Endodermal cell (in vitro differentiated cells): ENCODE results near the gene KCTD20. TPM values are rescaled to one million over a fixed set of nuclear protein-coding genes. Genes with fewer than 3 reads are reported as not detected.

Experiments used
- DNase-seq: peaks from one replicate; pipeline ENCODE4 v3.0.0-alpha.2; 2017
- H3K27ac ChIP-seq: 2 replicates; pipeline ENCODE4 v1.5.1; 2013; ENCODE audit warnings: mild to moderate bottlenecking, low read depth, low read length, moderate library complexity
- H3K27me3 ChIP-seq: 2 replicates; pipeline ENCODE4 v1.6.1; 2013; ENCODE audit warnings: mild to moderate bottlenecking, low read length, moderate library complexity; ENCODE audit not compliant: insufficient read depth, control insufficient read depth, poor library complexity, severe bottlenecking
- H3K36me3 ChIP-seq: 2 replicates; pipeline ENCODE4 v1.7.0; 2013; ENCODE audit warnings: mild to moderate bottlenecking, low read length, moderate library complexity; ENCODE audit not compliant: control insufficient read depth, insufficient read depth
- H3K4me1 ChIP-seq: one replicate; pipeline ENCODE4 v1.7.0; 2013; ENCODE audit warnings: low read length; ENCODE audit not compliant: control insufficient read depth, insufficient read depth
- H3K4me3 ChIP-seq: 2 replicates; pipeline ENCODE4 v1.5.1; 2013; ENCODE audit warnings: mild to moderate bottlenecking, low read length, moderate library complexity
- H3K9ac ChIP-seq: 2 replicates; pipeline ENCODE4 v1.6.1; 2013; ENCODE audit warnings: mild to moderate bottlenecking, low read length, moderate library complexity; ENCODE audit not compliant: poor library complexity, severe bottlenecking; ENCODE audit errors: extremely low read depth
- H3K9me3 ChIP-seq: 2 replicates; pipeline ENCODE4 v1.6.1; 2013; ENCODE audit warnings: mild to moderate bottlenecking, low read length, moderate library complexity; ENCODE audit not compliant: control insufficient read depth
- H3K27ac Mint-ChIP-seq: 2 replicates; pipeline ENCODE4 v1.8.0; 2020; ENCODE audit warnings: mixed read lengths
- H3K27me3 Mint-ChIP-seq: 2 replicates; pipeline ENCODE4 v1.8.0; 2021; ENCODE audit warnings: mild to moderate bottlenecking, mixed read lengths; ENCODE audit not compliant: insufficient read depth
- H3K36me3 Mint-ChIP-seq: 2 replicates; pipeline ENCODE4 v1.8.0; 2020; ENCODE audit warnings: low read depth, mixed read lengths
- H3K4me1 Mint-ChIP-seq: 2 replicates; pipeline ENCODE4 v1.8.0; 2020; ENCODE audit warnings: mixed read lengths
- H3K4me3 Mint-ChIP-seq: 2 replicates; pipeline ENCODE4 v1.8.0; 2020; ENCODE audit warnings: mild to moderate bottlenecking, moderate library complexity, mixed read lengths
- H3K9me3 Mint-ChIP-seq: 2 replicates; pipeline ENCODE4 v1.8.0; 2020; ENCODE audit warnings: mild to moderate bottlenecking, mixed read lengths
- CTCF ChIP-seq: fragments of 200-600 bp; sonication (generic); conservative IDR thresholded peaks from 2 replicates; pipeline ENCODE4 v1.5.0; 2021; ENCODE audit warnings: antibody characterized with exemption, mild to moderate bottlenecking
- WGBS, 2 experiments: methylation state at CpG; one replicate each; pipeline versions ENCODE4 v1.1.5 to v1.1.7; 2013; ENCODE audit warnings: missing lambda C conversion rate in 2 of 2, mixed read lengths in 1 of 2; ENCODE audit not compliant: insufficient coverage in 1 of 2, insufficient read length in 1 of 2; 5-methylcytosine and 5-hydroxymethylcytosine counted together
- total RNA-seq, 2 donors: library from RNA; stranded (reverse); fragmentation: NEBNext Ultra II Directional in 1 of 2; extraction: Animal tissue kit (Norgen Biotek cat#: 25700) in 1 of 2; gene quantifications; 2 replicates in 1 of 2; 3 replicates in 1 of 2; pipeline ENCODE4 v1.2.1, GENCODE V29; 2021

Gene KCTD20
- total RNA-seq, 2 donors from 2014 or later, result 20.5 to 29.0 TPM

GRCh38 chr6:36505744-36506534 is 63.1 kb downstream of the KCTD20 start:
- 89 to 100% methylated on average over 3 to 5 of the region's 6 CpGs for WGBS, 2 experiments
- peaks cover 83% of the 10 kb centered on the region for H3K36me3 ChIP-seq
- H3K9ac ChIP-seq, result no peak overlapping the region
- H3K27me3 ChIP-seq, result no peaks in the 10 kb centered on the region
- Mint-ChIP-seq H3K27ac (no peak overlapping the region), H3K4me3 (no peak overlapping the region), H3K4me1 (no peaks in the 10 kb centered on the region), H3K36me3 (peaks cover 63% of the 10 kb centered on the region), H3K9me3 (peaks cover 20% of the 10 kb centered on the region), H3K27me3 (no peaks in the 10 kb centered on the region)
- peaks cover 17% of the 10 kb centered on the region for H3K9me3 ChIP-seq
- DNase-seq, result no peak
- no peak overlapping the region for H3K4me3 ChIP-seq
- H3K4me1 ChIP-seq, result no peaks in the 10 kb centered on the region
- TF ChIP-seq CTCF, result no peak
- no peak overlapping the region for H3K27ac ChIP-seq

- peaks cover 24% of the 10 kb centered on the region for H3K9me3 ChIP-seq
- Mint-ChIP-seq H3K36me3 (peaks cover 66% of the 10 kb centered on the region), H3K4me3 (no peak overlapping the region), H3K4me1 (no peaks in the 10 kb centered on the region), H3K9me3 (peaks cover 21% of the 10 kb centered on the region), H3K27me3 (no peaks in the 10 kb centered on the region), H3K27ac (no peak overlapping the region)
- H3K9ac ChIP-seq, result no peak overlapping the region
- TF ChIP-seq CTCF, result no peak
- no peaks in the 10 kb centered on the region for H3K27me3 ChIP-seq
- no peak overlapping the region for H3K27ac ChIP-seq
- no peak for DNase-seq
- H3K4me1 ChIP-seq, result no peaks in the 10 kb centered on the region
- WGBS, 2 experiments, result 94% methylated on average over 2 of the region's 2 CpGs; no CpG with 5 or more reads in 1 of the 2 experiments
- peaks cover 86% of the 10 kb centered on the region for H3K36me3 ChIP-seq
- no peak overlapping the region for H3K4me3 ChIP-seq
Measured at GRCh38 chr6:36506611-36507010, 63.8 kb downstream of the KCTD20 start.

GRCh38 chr6:36508532-36508931 is 65.7 kb downstream of the KCTD20 start:
- peaks cover 23% of the 10 kb centered on the region for H3K9me3 Mint-ChIP-seq
- Histone ChIP-seq H3K4me1 (no peaks in the 10 kb centered on the region), H3K4me3 (no peak overlapping the region), H3K36me3 (peaks cover 74% of the 10 kb centered on the region), H3K9ac (no peak overlapping the region), H3K27me3 (no peaks in the 10 kb centered on the region), H3K9me3 (peaks cover 30% of the 10 kb centered on the region), H3K27ac (no peak overlapping the region)
- DNase-seq, result no peak
- no peaks in the 10 kb centered on the region for H3K4me1 Mint-ChIP-seq
- H3K4me3 Mint-ChIP-seq, result no peak overlapping the region
- TF ChIP-seq CTCF, result no peak
- 96% methylated on average over 7 to 10 of the region's 10 CpGs for WGBS, 2 experiments
- H3K36me3 Mint-ChIP-seq, result peaks cover 65% of the 10 kb centered on the region
- no peak overlapping the region for H3K27ac Mint-ChIP-seq
- H3K27me3 Mint-ChIP-seq, result no peaks in the 10 kb centered on the region
